DND-41 (cell line): Measurements from ENCODE around the gene CLRN3.

ENCODE experiments used
- CTCF ChIP-seq: IDR thresholded peaks from 2 replicates; pipeline ENCODE4 v1.5.1; 2012; ENCODE audit warnings: borderline replicate concordance, low read length, moderate library complexity, mild to moderate bottlenecking; ENCODE audit not compliant: poor library complexity, severe bottlenecking; ENCODE audit errors: extremely low read depth
- EZH2 ChIP-seq: IDR thresholded peaks from 3 replicates; pipeline ENCODE4 v1.6.1; 2012; ENCODE audit warnings: borderline replicate concordance, low read depth, mild to moderate bottlenecking, moderate library complexity, low read length, inconsistent platforms; ENCODE audit not compliant: severe bottlenecking

GRCh38 chr10:127939786-127940330 lies 47.1 kb upstream of the CLRN3 start:
- TF ChIP-seq CTCF (no peak), EZH2 (no peak)
